Spleen (tissue), 11 donors: ENCODE data around the gene ABCB7. TPM values are rescaled to one million over a fixed set of nuclear protein-coding genes. Genes with fewer than 3 reads are reported as not detected.

ENCODE experiments used
- DNase-seq: peaks from one replicate; pipeline ENCODE4 v3.0.0-alpha.2; 2020
- H3K27ac ChIP-seq, 8 donors: fragments of 200-600 bp; sonication (generic) in 7 of 8; 1 replicate in 4 of 8; 2 replicates in 4 of 8; pipeline versions ENCODE4 v1.5.0 to v1.8.0; 2016 to 2021; ENCODE audit warnings: inconsistent platforms in 4 of 8, mild to moderate bottlenecking in 4 of 8, moderate library complexity in 1 of 8
- H3K27me3 ChIP-seq, 7 donors: fragments of 200-600 bp; sonication (generic) in 6 of 7; replicated peaks in 1 of 7; 1 replicate in 4 of 7; 2 replicates in 3 of 7; pipeline versions ENCODE4 v1.5.0 to v1.8.0; 2016 to 2021; ENCODE audit warnings: inconsistent platforms in 3 of 7, mild to moderate bottlenecking in 1 of 7
- H3K36me3 ChIP-seq, 6 donors: fragments of 200-600 bp; sonication (generic) in 5 of 6; 1 replicate in 4 of 6; 2 replicates in 2 of 6; pipeline versions ENCODE4 v1.5.0 to v1.8.0; 2016 to 2021; ENCODE audit warnings: inconsistent platforms in 2 of 6
- H3K4me1 ChIP-seq, 6 donors: fragments of 200-600 bp; sonication (generic) in 5 of 6; 1 replicate in 3 of 6; 2 replicates in 3 of 6; pipeline versions ENCODE4 v1.5.0 to v1.8.0; 2016 to 2021; ENCODE audit warnings: inconsistent platforms in 3 of 6
- H3K4me3 ChIP-seq, 8 donors: fragments of 200-600 bp; sonication (generic) in 7 of 8; 1 replicate in 4 of 8; 2 replicates in 4 of 8; pipeline versions ENCODE4 v1.5.0 to v1.8.0; 2016 to 2021; ENCODE audit warnings: inconsistent platforms in 4 of 8, mild to moderate bottlenecking in 4 of 8, moderate library complexity in 2 of 8
- H3K9me3 ChIP-seq, 8 donors: fragments of 200-600 bp; sonication (generic) in 7 of 8; 1 replicate in 4 of 8; 2 replicates in 4 of 8; pipeline versions ENCODE4 v1.5.0 to v1.8.0; 2016 to 2021; ENCODE audit warnings: inconsistent platforms in 4 of 8
- POLR2A ChIP-seq, 3 donors: fragments of 450-650 bp; IDR thresholded peaks; one replicate each; pipeline ENCODE4 v1.5.1; 2017; ENCODE audit warnings: antibody characterized with exemption in 3 of 3, mild to moderate bottlenecking in 1 of 3
- POLR2AphosphoS5 ChIP-seq, 3 donors: sonication (generic); formaldehyde crosslinking; IDR thresholded peaks; one replicate each; pipeline ENCODE4 v1.5.1; 2017; ENCODE audit warnings: antibody characterized with exemption in 3 of 3
- WGBS, 5 donors: extraction: QIAGEN DNeasy Blood & Tissue Kit in 3 of 5; methylation state at CpG; one replicate each; pipeline versions ENCODE4 v1.1.5 to v1.1.7; 2013 to 2018; 5-methylcytosine and 5-hydroxymethylcytosine counted together
- intact Hi-C: fragments of 100-400 bp; cut with DNase I; formaldehyde crosslinking; loops from one replicate; pipeline ENCODE4 v1.15.0; 2023; ENCODE audit warnings: low total_unique reads
- polyA plus RNA-seq, 3 donors: library from polyadenylated mRNA; stranded (reverse); fragments of 200-250 nt; gene quantifications; one replicate each; pipeline ENCODE4 v1.2.1, GENCODE V29; 2013
- total RNA-seq, 7 donors: library from RNA; depleted of rRNA in 3 of 7; stranded (reverse); fragments of >200 nt in 3 of 7; fragmentation: NEBNext Ultra II Directional in 4 of 7; extraction: Animal tissue kit (Norgen Biotek cat#: 25700) in 4 of 7; gene quantifications; one replicate each; pipeline versions ENCODE4 v1.1.0 to v1.2.1, GENCODE V29; 2016 to 2021
- TF ChIP-seq, protein P1 (sequence below), 11 experiments: fragments of 200-600 bp in 7 of 11; fragments of 450-650 bp in 4 of 11; sonication (generic) in 4 of 11; IDR thresholded peaks in 8 of 11; conservative IDR thresholded peaks in 3 of 11; 1 replicate in 7 of 11; 2 replicates in 4 of 11; pipeline versions ENCODE4 v1.4.0 to v1.8.0; 2016 to 2021; ENCODE audit warnings: antibody characterized with exemption in 11 of 11, inconsistent platforms in 4 of 11, mild to moderate bottlenecking in 1 of 11
- donor health status: healthy with polysubstance abuse.
- donor health status: DM: no; HTN: no; CAD: no; lungs with moderate emphysema.
- donor health status: DM: no; HTN: no; CAD: no.
- donor health status: Bipolar disorder and iron deficiency.
- donor health status: healthy.
- donor health status: DM: no; HTN: no; CAD: no.
- donor health status: DM: yes; HTN: yes; CAD: no.

The ABCB7 gene
- total and polyA plus RNA-seq, 10 donors, result 10.0 to 65.8 (median 25.8) TPM

DNA sequence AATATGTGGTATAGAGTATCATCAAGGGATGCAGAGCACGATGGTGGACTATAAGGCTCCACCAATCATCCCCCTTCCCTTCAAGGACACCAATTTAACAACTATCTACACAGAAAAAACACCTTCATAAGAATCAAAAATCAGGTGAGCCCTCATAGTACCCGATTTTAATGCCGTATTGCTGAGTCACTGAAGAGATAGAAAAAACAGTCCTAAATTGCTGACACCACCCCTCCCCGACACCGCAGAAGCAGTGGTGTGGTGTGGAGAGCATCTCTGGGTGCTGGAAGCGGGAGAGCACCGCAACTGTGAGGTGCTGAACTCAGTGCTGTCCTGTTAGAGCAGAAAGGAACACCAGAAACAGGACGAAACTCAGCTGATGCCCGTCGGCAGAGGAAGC lies 49.3 kb downstream of the ABCB7 start:
- intact Hi-C loops, result no loop called here
- H3K4me1 ChIP-seq, result no peaks in the 10 kb centered on the region
- no peak overlapping the region for H3K4me3 ChIP-seq
- WGBS, 5 donors, result 69 to 99% (median 97%) methylated on average over 8 to 10 of the region's 10 CpGs
- no peak overlapping the region for H3K27ac ChIP-seq
- no peaks in the 10 kb centered on the region for H3K9me3 ChIP-seq
- peaks cover 0 to 13% (median 0%) of the 10 kb centered on the region in 6 donors for H3K36me3 ChIP-seq
- TF ChIP-seq POLR2AphosphoS5 (IDR thresholded peaks at IDR 0.05) (no peak), POLR2A (IDR thresholded peaks at IDR 0.05) (no peak)
- TF ChIP-seq, protein P1, sequence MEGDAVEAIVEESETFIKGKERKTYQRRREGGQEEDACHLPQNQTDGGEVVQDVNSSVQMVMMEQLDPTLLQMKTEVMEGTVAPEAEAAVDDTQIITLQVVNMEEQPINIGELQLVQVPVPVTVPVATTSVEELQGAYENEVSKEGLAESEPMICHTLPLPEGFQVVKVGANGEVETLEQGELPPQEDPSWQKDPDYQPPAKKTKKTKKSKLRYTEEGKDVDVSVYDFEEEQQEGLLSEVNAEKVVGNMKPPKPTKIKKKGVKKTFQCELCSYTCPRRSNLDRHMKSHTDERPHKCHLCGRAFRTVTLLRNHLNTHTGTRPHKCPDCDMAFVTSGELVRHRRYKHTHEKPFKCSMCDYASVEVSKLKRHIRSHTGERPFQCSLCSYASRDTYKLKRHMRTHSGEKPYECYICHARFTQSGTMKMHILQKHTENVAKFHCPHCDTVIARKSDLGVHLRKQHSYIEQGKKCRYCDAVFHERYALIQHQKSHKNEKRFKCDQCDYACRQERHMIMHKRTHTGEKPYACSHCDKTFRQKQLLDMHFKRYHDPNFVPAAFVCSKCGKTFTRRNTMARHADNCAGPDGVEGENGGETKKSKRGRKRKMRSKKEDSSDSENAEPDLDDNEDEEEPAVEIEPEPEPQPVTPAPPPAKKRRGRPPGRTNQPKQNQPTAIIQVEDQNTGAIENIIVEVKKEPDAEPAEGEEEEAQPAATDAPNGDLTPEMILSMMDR (IDR thresholded peaks at IDR 0.05 in 8 of 11, conservative IDR thresholded peaks at IDR 0.05 in 3 of 11), result no peak
- no peak for DNase-seq
- H3K27me3 ChIP-seq, result no peaks in the 10 kb centered on the region

- H3K27ac ChIP-seq, result no peak overlapping the region
- TF ChIP-seq POLR2AphosphoS5 (IDR thresholded peaks at IDR 0.05) (no peak), POLR2A (IDR thresholded peaks at IDR 0.05) (no peak)
- TF ChIP-seq, protein P1 (IDR thresholded peaks at IDR 0.05 in 8 of 11, conservative IDR thresholded peaks at IDR 0.05 in 3 of 11), result no peak
- peaks cover 0 to 20% (median 0%) of the 10 kb centered on the region in 6 donors for H3K36me3 ChIP-seq
- H3K27me3 ChIP-seq, result no peaks in the 10 kb centered on the region
- no peaks in the 10 kb centered on the region for H3K4me1 ChIP-seq
- no peak for DNase-seq
- intact Hi-C loops, result no loop called here
- H3K9me3 ChIP-seq, result no peaks in the 10 kb centered on the region
- WGBS, 5 donors, result 49 to 78% (median 57%) methylated on average over 1 of the region's 1 CpG
- no peak overlapping the region for H3K4me3 ChIP-seq
Observed at GRCh38 chrX:75096331-75096730, 59.8 kb downstream of the ABCB7 start.

DNA sequence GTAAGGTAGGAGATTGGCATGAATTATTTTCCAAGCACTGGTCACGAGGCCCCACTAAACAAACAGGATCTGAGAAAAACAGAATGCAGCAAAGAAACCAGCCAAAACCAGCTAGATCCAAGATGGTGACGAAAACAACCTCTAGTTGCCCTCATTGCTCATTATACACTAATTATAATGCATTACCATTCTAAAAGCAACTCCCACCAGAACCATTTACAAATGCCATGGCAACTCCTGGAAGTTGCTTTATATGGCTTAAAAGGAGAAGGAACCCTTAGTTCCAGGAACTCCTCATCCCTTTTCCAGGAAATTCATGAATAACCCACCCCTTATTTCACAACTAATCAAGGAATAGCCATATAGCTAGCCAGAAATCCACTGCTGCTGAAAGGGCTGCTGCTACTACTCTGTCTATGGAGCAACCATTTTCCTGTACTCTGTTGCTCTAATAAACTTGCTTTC lies 69.3 kb downstream of the ABCB7 start:
- TF ChIP-seq, protein P1 (IDR thresholded peaks at IDR 0.05 in 8 of 11, conservative IDR thresholded peaks at IDR 0.05 in 3 of 11), result no peak
- TF ChIP-seq POLR2A (IDR thresholded peaks at IDR 0.05) (no peak), POLR2AphosphoS5 (IDR thresholded peaks at IDR 0.05) (no peak)
- Histone ChIP-seq H3K4me3 (no peak overlapping the region), H3K9me3 (no peaks in the 10 kb centered on the region), H3K27ac (no peak overlapping the region), H3K4me1 (no peaks in the 10 kb centered on the region), H3K27me3 (no peaks in the 10 kb centered on the region), H3K36me3 (no peaks in the 10 kb centered on the region)
- WGBS, 5 donors, result 60 to 84% (median 74%) methylated on average over 2 of the region's 2 CpGs
- intact Hi-C loops, result no loop called here
- DNase-seq, result no peak

DNA sequence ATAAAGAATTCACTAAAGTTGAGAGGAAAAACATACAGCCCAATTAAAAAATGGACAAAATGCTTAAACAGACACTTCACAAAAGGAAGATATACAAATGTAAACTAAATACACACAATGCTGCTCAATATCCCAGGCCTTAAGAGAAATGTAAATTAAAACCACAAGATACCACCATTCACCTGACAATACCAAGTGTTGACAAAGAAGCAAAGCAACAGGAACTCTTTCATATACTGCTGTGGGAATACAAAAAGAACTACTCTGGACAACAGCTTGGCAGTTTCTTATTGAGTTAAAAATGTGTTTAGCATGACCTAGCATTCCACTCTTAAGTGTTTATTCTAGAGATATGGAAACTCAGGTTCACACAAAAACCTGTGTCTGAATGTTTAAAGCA lies 71.3 kb downstream of the ABCB7 start:
- Histone ChIP-seq H3K27me3 (no peaks in the 10 kb centered on the region), H3K4me1 (no peaks in the 10 kb centered on the region), H3K36me3 (no peaks in the 10 kb centered on the region), H3K4me3 (no peak overlapping the region), H3K9me3 (no peaks in the 10 kb centered on the region), H3K27ac (no peak overlapping the region)
- no peak for TF ChIP-seq POLR2AphosphoS5 (IDR thresholded peaks at IDR 0.05)
- TF ChIP-seq POLR2A (IDR thresholded peaks at IDR 0.05), result no peak
- TF ChIP-seq, protein P1 (IDR thresholded peaks at IDR 0.05 in 8 of 11, conservative IDR thresholded peaks at IDR 0.05 in 3 of 11), result no peak
- no peak for DNase-seq
- intact Hi-C loops, result no loop called here
